HepG2 (cell line): ENCODE results near the gene GNG3. TPM values are rescaled to one million over a fixed set of nuclear protein-coding genes. Genes with fewer than 3 reads are reported as not detected.
A peak's percentile ranks its signal among the peaks of the same experiment; 100 is the strongest.

Experiments
- BCL6 ChIP-seq: IDR thresholded peaks from 2 replicates; pipeline ENCODE4 v1.6.1; 2016; ENCODE audit warnings: missing genetic modification reagents, missing compliant biosample characterization
- CEBPG ChIP-seq: IDR thresholded peaks from 2 replicates; pipeline ENCODE4 v1.6.1; 2016
- CENPX ChIP-seq: sonication (generic); formaldehyde crosslinking; IDR thresholded peaks from 2 replicates; pipeline ENCODE4 v1.9.0; 2021; ENCODE audit warnings: mild to moderate bottlenecking, missing genetic modification reagents, moderate library complexity
- EZH2 ChIP-seq: conservative IDR thresholded peaks from 2 replicates; pipeline ENCODE4 v1.6.1; 2012; ENCODE audit warnings: mild to moderate bottlenecking, low read depth, low read length, moderate library complexity
- HIVEP1 ChIP-seq: sonication (generic); formaldehyde crosslinking; IDR thresholded peaks from 2 replicates; pipeline ENCODE4 v1.4.0; 2020; ENCODE audit warnings: mild to moderate bottlenecking, missing genetic modification reagents
- KLF11 ChIP-seq: IDR thresholded peaks from 2 replicates; pipeline ENCODE4 v1.6.1; 2016; ENCODE audit warnings: missing compliant biosample characterization
- KLF15 ChIP-seq: sonication (generic); formaldehyde crosslinking; IDR thresholded peaks from 2 replicates; pipeline ENCODE4 v1.8.1; 2023; ENCODE audit warnings: borderline replicate concordance, mild to moderate bottlenecking, inconsistent platforms, missing genetic modification reagents, mixed read lengths
- KMT2A ChIP-seq: sonication (generic); formaldehyde crosslinking; IDR thresholded peaks from 2 replicates; pipeline ENCODE4 v1.4.0; 2020; ENCODE audit warnings: missing genetic modification reagents
- MEIS2 ChIP-seq: sonication (generic); formaldehyde crosslinking; IDR thresholded peaks from 2 replicates; pipeline ENCODE4 v1.9.0; 2021; ENCODE audit warnings: mild to moderate bottlenecking, missing genetic modification reagents
- MTA3 ChIP-seq: sonication (generic); formaldehyde crosslinking; IDR thresholded peaks from 2 replicates; pipeline ENCODE4 v1.4.0; 2020; ENCODE audit warnings: missing genetic modification reagents
- NBN ChIP-seq: fragments of 450-650 bp; conservative IDR thresholded peaks from 2 replicates; pipeline ENCODE4 v1.6.1; 2017
- NFKBIZ ChIP-seq: IDR thresholded peaks from 2 replicates; pipeline ENCODE4 v1.6.1; 2018; ENCODE audit warnings: missing genetic modification reagents, missing compliant biosample characterization
- POLR2A ChIP-seq, 2 experiments: IDR thresholded peaks; 2 replicates each; pipeline ENCODE4 v1.6.1; 2011; ENCODE audit warnings: low read depth in 2 of 2, low read length in 2 of 2, mild to moderate bottlenecking in 1 of 2, moderate library complexity in 1 of 2; ENCODE audit not compliant: insufficient read depth in 1 of 2
- POLR2AphosphoS2 ChIP-seq: IDR thresholded peaks from 2 replicates; pipeline ENCODE4 v1.6.1; 2011; ENCODE audit warnings: low read depth, low read length, improper control_type of control experiment
- SP5 ChIP-seq: IDR thresholded peaks from 2 replicates; pipeline ENCODE4 v1.6.1; 2016; ENCODE audit warnings: low read depth, borderline replicate concordance
- SRF ChIP-seq: IDR thresholded peaks from 2 replicates; pipeline ENCODE4 v1.6.1; 2011; ENCODE audit warnings: mild to moderate bottlenecking, low read depth, low read length, moderate library complexity
- TCF7L2 ChIP-seq: IDR thresholded peaks from 2 replicates; pipeline ENCODE4 v1.6.1; 2011; ENCODE audit warnings: mild to moderate bottlenecking, low read depth, low read length, moderate library complexity
- U2AF1 ChIP-seq: fragments of 200-400 bp; formaldehyde crosslinking; optimal IDR thresholded peaks from 2 replicates; pipeline ENCODE3; 2017; ENCODE audit warnings: mild to moderate bottlenecking, low read depth, low read length
- ZBTB1 ChIP-seq: sonication (generic); formaldehyde crosslinking; IDR thresholded peaks from 2 replicates; pipeline ENCODE4 v1.4.0; 2020; ENCODE audit warnings: missing genetic modification reagents, borderline replicate concordance
- ZNF768 ChIP-seq: sonication (generic); formaldehyde crosslinking; IDR thresholded peaks from 2 replicates; pipeline ENCODE4 v1.4.0; 2020; ENCODE audit warnings: missing genetic modification reagents
- ZNF83 ChIP-seq: sonication (generic); formaldehyde crosslinking; IDR thresholded peaks from 2 replicates; pipeline ENCODE4 v1.4.0; 2020; ENCODE audit warnings: missing genetic modification reagents, mild to moderate bottlenecking, borderline replicate concordance
- ZNF879 ChIP-seq: sonication (generic); formaldehyde crosslinking; IDR thresholded peaks from 2 replicates; pipeline ENCODE4 v1.8.1; 2023; ENCODE audit warnings: missing genetic modification reagents
- ZSCAN21 ChIP-seq: sonication (generic); formaldehyde crosslinking; IDR thresholded peaks from 2 replicates; pipeline ENCODE4 v1.8.0; 2022; ENCODE audit warnings: mild to moderate bottlenecking, missing genetic modification reagents, moderate library complexity, borderline replicate concordance
- ZSCAN9 ChIP-seq: IDR thresholded peaks from 2 replicates; pipeline ENCODE4 v1.6.1; 2016; ENCODE audit warnings: borderline replicate concordance
- polyA plus RNA-seq, 8 experiments: library from polyadenylated mRNA; depleted of rRNA in 3 of 8; stranded (reverse) in 7 of 8; unstranded in 1 of 8; fragments of >200 nt; fragmentation: Illumina TruSeq in 4 of 8; extraction: Trizol in 4 of 8; gene quantifications; 2 replicates each; pipeline versions ENCODE4 v1.2.1 to v1.2.3, GENCODE V29; 2011 to 2016; ENCODE audit warnings: low read depth in 4 of 8, missing spikeins in 1 of 8, mixed read lengths in 1 of 8; ENCODE audit not compliant: insufficient read depth in 1 of 8
- total RNA-seq, 5 experiments: library from RNA; depleted of rRNA; stranded (reverse); fragments of >200 nt; fragmentation: Illumina TruSeq; extraction: Trizol; gene quantifications; 2 replicates each; pipeline ENCODE4 v1.2.3, GENCODE V29; 2016; ENCODE audit warnings: low read depth in 1 of 5
- TF ChIP-seq, protein P1 (sequence below): sonication (generic); formaldehyde crosslinking; IDR thresholded peaks from 2 replicates; pipeline ENCODE4 v1.4.0; 2020; ENCODE audit warnings: missing genetic modification reagents, low read depth, mild to moderate bottlenecking, borderline replicate concordance
- TF ChIP-seq, protein P2 (sequence below): sonication (generic); formaldehyde crosslinking; IDR thresholded peaks from 2 replicates; pipeline ENCODE4 v1.5.0; 2020; ENCODE audit warnings: missing genetic modification reagents, mild to moderate bottlenecking, borderline replicate concordance
- TF ChIP-seq, protein P3 (sequence below): sonication (generic); formaldehyde crosslinking; IDR thresholded peaks from 2 replicates; pipeline ENCODE4 v1.4.0; 2020; ENCODE audit warnings: missing genetic modification reagents
- TF ChIP-seq, protein P4 (sequence below): sonication (generic); formaldehyde crosslinking; IDR thresholded peaks from 2 replicates; pipeline ENCODE4 v1.4.0; 2020; ENCODE audit warnings: missing genetic modification reagents

Gene GNG3
- total and polyA plus RNA-seq, 2 of the 13 experiments (the other 11 are each of a cell fraction or from before 2014, with no cell fraction given), result not detected

DNA sequence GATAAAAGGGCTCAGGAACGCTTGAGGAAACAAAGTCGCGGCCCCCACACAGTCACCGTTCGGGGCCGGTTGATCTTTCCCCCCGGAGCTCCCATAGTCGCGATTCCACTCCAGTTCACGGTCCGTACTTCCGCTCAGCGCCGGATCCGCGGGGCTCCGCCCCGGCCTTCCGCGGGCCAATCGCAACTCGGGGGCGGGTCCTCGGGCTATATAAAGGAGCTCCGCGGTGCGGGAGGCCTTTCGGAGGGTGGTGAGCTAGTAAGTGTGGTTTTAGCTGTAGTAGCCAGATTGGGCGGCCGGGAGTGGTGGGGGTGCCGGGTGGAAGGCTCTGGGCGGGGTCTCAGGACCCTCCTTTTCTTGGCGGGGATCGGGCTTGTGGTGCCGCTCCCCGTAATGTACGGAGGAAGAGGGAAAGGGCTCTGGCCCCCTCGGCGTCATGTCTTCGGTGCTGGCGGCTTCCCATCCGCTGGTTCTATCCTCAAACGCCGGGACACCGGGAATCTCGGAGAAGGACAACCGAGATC is 42.3 kb upstream of the GNG3 start, which contains the start of the genes C11orf98 and CSKMT (continued):
- TF ChIP-seq CENPX, result no peak
- TF ChIP-seq HIVEP1 (CRISPR knock-in tag), result peak; percentile 79
- TF ChIP-seq CEBPG, result peak; percentile 4; the same call in 1 of the 2 replicates
- TF ChIP-seq MEIS2 (CRISPR knock-in tag), result no peak; the same call in 1 of the 2 replicates
- TF ChIP-seq, protein P1, sequence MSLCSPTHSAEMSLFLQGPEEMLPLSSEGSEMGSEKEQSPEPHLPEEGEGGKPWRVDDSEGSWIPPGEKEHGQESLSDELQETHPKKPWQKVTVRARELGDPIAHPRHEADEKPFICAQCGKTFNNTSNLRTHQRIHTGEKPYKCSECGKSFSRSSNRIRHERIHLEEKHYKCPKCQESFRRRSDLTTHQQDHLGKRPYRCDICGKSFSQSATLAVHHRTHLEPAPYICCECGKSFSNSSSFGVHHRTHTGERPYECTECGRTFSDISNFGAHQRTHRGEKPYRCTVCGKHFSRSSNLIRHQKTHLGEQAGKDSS (CRISPR knock-in tag), result no peak
- TF ChIP-seq SRF, result no peak
- peak; percentile 92; the same call in 1 of the 2 replicates for TF ChIP-seq POLR2AphosphoS2
- TF ChIP-seq TCF7L2, result no peak
- TF ChIP-seq, protein P2, sequence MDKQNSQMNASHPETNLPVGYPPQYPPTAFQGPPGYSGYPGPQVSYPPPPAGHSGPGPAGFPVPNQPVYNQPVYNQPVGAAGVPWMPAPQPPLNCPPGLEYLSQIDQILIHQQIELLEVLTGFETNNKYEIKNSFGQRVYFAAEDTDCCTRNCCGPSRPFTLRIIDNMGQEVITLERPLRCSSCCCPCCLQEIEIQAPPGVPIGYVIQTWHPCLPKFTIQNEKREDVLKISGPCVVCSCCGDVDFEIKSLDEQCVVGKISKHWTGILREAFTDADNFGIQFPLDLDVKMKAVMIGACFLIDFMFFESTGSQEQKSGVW (CRISPR knock-in tag), result no peak
- TF ChIP-seq ZSCAN9, result peak; percentile 97
- peak; percentile 78 for TF ChIP-seq U2AF1
- TF ChIP-seq ZNF83, result no peak; the same call in 1 of the 2 replicates
- TF ChIP-seq KMT2A (CRISPR knock-in tag), result no peak
- TF ChIP-seq KLF15 (CRISPR knock-in tag), result peak; percentile 80; the same call in 1 of the 2 replicates
- TF ChIP-seq ZNF879, result no peak
- TF ChIP-seq, protein P3, sequence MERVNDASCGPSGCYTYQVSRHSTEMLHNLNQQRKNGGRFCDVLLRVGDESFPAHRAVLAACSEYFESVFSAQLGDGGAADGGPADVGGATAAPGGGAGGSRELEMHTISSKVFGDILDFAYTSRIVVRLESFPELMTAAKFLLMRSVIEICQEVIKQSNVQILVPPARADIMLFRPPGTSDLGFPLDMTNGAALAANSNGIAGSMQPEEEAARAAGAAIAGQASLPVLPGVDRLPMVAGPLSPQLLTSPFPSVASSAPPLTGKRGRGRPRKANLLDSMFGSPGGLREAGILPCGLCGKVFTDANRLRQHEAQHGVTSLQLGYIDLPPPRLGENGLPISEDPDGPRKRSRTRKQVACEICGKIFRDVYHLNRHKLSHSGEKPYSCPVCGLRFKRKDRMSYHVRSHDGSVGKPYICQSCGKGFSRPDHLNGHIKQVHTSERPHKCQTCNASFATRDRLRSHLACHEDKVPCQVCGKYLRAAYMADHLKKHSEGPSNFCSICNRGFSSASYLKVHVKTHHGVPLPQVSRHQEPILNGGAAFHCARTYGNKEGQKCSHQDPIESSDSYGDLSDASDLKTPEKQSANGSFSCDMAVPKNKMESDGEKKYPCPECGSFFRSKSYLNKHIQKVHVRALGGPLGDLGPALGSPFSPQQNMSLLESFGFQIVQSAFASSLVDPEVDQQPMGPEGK, result peak; percentile 67
- TF ChIP-seq KLF11 (CRISPR knock-in tag), result no peak
- TF ChIP-seq, protein P4, sequence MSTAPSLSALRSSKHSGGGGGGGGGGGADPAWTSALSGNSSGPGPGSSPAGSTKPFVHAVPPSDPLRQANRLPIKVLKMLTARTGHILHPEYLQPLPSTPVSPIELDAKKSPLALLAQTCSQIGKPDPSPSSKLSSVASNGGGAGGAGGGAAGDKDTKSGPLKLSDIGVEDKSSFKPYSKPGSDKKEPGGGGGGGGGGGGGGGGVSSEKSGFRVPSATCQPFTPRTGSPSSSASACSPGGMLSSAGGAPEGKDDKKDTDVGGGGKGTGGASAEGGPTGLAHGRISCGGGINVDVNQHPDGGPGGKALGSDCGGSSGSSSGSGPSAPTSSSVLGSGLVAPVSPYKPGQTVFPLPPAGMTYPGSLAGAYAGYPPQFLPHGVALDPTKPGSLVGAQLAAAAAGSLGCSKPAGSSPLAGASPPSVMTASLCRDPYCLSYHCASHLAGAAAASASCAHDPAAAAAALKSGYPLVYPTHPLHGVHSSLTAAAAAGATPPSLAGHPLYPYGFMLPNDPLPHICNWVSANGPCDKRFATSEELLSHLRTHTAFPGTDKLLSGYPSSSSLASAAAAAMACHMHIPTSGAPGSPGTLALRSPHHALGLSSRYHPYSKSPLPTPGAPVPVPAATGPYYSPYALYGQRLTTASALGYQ (CRISPR knock-in tag), result 0 out of 2 replicates have a peak, but pooled peaks have one; percentile 22
- TF ChIP-seq NBN, result no peak
- TF ChIP-seq POLR2A (IDR thresholded peaks at IDR 0.05; ENCODE audit: insufficient read depth in 1 of 2, low read depth in 2 of 2, low read length in 2 of 2), result peak; percentile 97 to 99
- no peak for TF ChIP-seq EZH2
- no peak; the same call in 1 of the 2 replicates for TF ChIP-seq ZSCAN21 (CRISPR knock-in tag)
- no peak; the same call in 1 of the 2 replicates for TF ChIP-seq NFKBIZ (CRISPR knock-in tag)
- TF ChIP-seq SP5 (CRISPR knock-in tag), result peak; percentile 35; the same call in 1 of the 2 replicates
- TF ChIP-seq ZNF768 (CRISPR knock-in tag), result no peak; the same call in 1 of the 2 replicates
- 0 out of 2 replicates have a peak, but pooled peaks have one; percentile 6 for TF ChIP-seq ZBTB1 (CRISPR knock-in tag)
- 0 out of 2 replicates have a peak, but pooled peaks have one; percentile 10 for TF ChIP-seq BCL6 (CRISPR knock-in tag)
- no peak for TF ChIP-seq MTA3
